Measurements from ENCODE around the gene RTBDN. TPM values are rescaled to one million over a fixed set of nuclear protein-coding genes. Genes with fewer than 3 reads are reported as not detected.

The RTBDN gene
- total and polyA plus RNA-seq, 10 of the 15 experiments (the other 5 are each of a cell fraction or from before 2014, with no cell fraction given), result 0.45 TPM; not detected in 9

GRCh38 chr19:12782174-12782423 lies 52.3 kb downstream of the RTBDN start (continued):
- TF ChIP-seq HDAC2 (IDR thresholded peaks at IDR 0.05) (no peak), KAT2A (conservative IDR thresholded peaks at IDR 0.05; ENCODE audit: control insufficient read depth, low read depth, low read length) (no peak), DPF2 (IDR thresholded peaks at IDR 0.05) (no peak), BRCA1 (IDR thresholded peaks at IDR 0.05; ENCODE audit: low read depth, low read length) (no peak), TBL1XR1 (IDR thresholded peaks at IDR 0.05; ENCODE audit: low read depth, low read length) (no peak)

DNA sequence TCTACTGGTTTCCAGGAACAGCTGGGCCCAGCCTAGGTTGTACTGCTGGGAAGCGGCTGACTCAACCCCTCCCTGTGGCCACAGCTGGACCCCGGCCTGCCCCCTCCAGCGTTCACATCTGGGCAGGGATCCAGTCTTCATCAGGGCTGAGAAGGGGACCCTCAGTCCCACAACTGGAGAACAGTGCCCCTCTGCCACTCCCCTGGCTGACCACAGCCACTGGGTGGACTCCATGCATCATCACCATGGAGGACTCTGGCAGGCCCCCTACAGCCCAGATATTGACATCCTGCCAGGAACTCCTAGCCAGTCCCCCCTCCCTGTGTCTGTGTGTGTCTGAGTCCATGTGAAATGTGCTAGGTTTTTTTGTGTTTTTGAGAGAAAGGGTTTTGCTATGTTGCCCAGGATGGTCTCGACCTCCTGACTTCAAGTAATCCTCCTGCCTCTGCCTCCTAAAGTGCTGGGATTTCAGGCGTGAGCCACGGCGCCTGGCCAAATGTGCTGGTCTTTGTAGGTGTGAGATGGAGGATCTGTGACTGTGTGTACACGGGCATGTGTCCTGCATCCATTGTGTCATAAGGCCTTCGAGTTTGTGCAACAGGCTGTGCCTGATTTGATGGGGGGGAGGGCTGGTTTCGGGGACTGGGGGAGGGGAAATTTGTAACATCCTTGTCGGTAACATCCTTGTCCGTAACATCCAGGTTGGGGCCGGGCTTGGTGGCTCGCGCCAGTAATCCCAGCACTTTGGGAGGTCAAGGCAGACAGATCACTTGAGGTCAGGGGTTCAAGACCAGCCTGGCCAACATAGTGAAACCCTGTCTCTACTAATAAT lies 55.0 kb downstream of the RTBDN start:
- H3K9me3 ChIP-seq (replicated peaks; ENCODE audit: control insufficient read depth, insufficient read depth, low read length), result no peaks in the 10 kb centered on the region
- peaks cover 9% of the 10 kb centered on the region for H3K79me2 ChIP-seq (ENCODE audit: control insufficient read depth, insufficient read depth, low read length)
- H3K27ac ChIP-seq (ENCODE audit: control insufficient read depth, insufficient read depth), result peak overlapping the region; percentile 91
- 58% methylated on average over 15 of the region's 15 CpGs for WGBS (ENCODE audit: insufficient coverage, insufficient replicate concordance, low lambda C conversion rate, missing lambda C conversion rate)
- ATAC-seq, result peak; percentile 4; the same call in 1 of the 3 replicates
- H2AFZ ChIP-seq (ENCODE audit: control insufficient read depth, low read depth, low read length), result peak overlapping the region; percentile 78; the same call in 1 of the 2 replicates
- H4K20me1 ChIP-seq (ENCODE audit: control insufficient read depth, insufficient read depth), result no peaks in the 10 kb centered on the region
- peaks cover 45% of the 10 kb centered on the region for H3K4me1 ChIP-seq (ENCODE audit: control insufficient read depth, insufficient read depth, low read length)
- ChIA-PET RAD21 (ENCODE audit: unreplicated experiment) (interaction anchor here (1.3 to 4.8 kb wide), 4 partner anchors 8 to 112 kb away, joined by 3 to 303 read pairs (median 31); partner anchors contain the start of genes GCDH and JUNB), POLR2A (interaction anchor here (1.6 to 9.3 kb wide), 3 partner anchors 9 to 21 kb away, joined by 6 to 303 read pairs (median 66); partner anchors contain the start of gene JUNB), CTCF (interaction anchor here (1.3 to 12.1 kb wide), 7 partner anchors 8 to 68 kb away, joined by 4 to 537 read pairs (median 18); partner anchors contain the start of genes JUNB, PRDX2, RNASEH2A and THSD8), SMC1A (ENCODE audit: uncharacterized antibody, unreplicated experiment) (interaction anchor here (1.0 to 8.4 kb wide), 6 partner anchors 8 to 186 kb away, joined by 3 to 240 read pairs (median 11); partner anchors contain the start of gene JUNB)
- intact Hi-C loops (cut with micrococcal nuclease; ENCODE audit: unreplicated experiment) (no loop called here), in situ Hi-C loops (cut with MboI) (no loop called here)
- BruUV-seq (replicated peaks), result no TSS peak
- H3K4me3 ChIP-seq, result peak overlapping the region; percentile 76
- no peaks in the 10 kb centered on the region for H3K36me3 ChIP-seq (ENCODE audit: control insufficient read depth in 2 of 2, insufficient read depth in 2 of 2, low read length in 1 of 2)
- DNase-seq (ENCODE audit: low read depth, low spot score), result no peak
- FAIRE-seq, result no peak
- peak overlapping the region; percentile 99 for H3K4me2 ChIP-seq (ENCODE audit: control insufficient read depth, insufficient read depth)
- H3K27me3 ChIP-seq (replicated peaks in 1 of 2; ENCODE audit: control insufficient read depth in 2 of 2, insufficient read depth in 2 of 2, low read length in 1 of 2), result no peaks in the 10 kb centered on the region
- peak overlapping the region; percentile 94 for H3K9ac ChIP-seq (ENCODE audit: control insufficient read depth, insufficient read depth, low read length)
- TF ChIP-seq MAX (IDR thresholded peaks at IDR 0.05; ENCODE audit: low read depth, low read length) (no peak), NR2F1 (conservative IDR thresholded peaks at IDR 0.05) (0 out of 2 replicates have a peak, but pooled peaks have one; percentile 16), POLR2A (IDR thresholded peaks at IDR 0.05; ENCODE audit: low read depth, low read length) (peak; percentile 58; the same call in 1 of the 2 replicates), CTCF (IDR thresholded peaks at IDR 0.05 in 2 of 3, conservative IDR thresholded peaks at IDR 0.05 in 1 of 3; ENCODE audit: control insufficient read depth in 2 of 3, extremely low read depth in 1 of 3, insufficient read depth in 1 of 3, low read depth in 3 of 3, low read length in 3 of 3) (peak in 2 of 3 experiments; percentile 18 to 30; a peak in 3 of 6 replicates), SRF (IDR thresholded peaks at IDR 0.05; ENCODE audit: low read depth in 2 of 2, low read length in 2 of 2) (no peak), EGR1 (IDR thresholded peaks at IDR 0.05; ENCODE audit: borderline replicate concordance in 1 of 2, low read depth in 2 of 2, low read length in 2 of 2) (0 out of 3 replicates have a peak, but pooled peaks of 1 of the 2 experiments have one; percentile 25), MYB (IDR thresholded peaks at IDR 0.05; ENCODE audit: borderline replicate concordance, low read depth, low read length) (no peak), LARP7 (IDR thresholded peaks at IDR 0.05) (0 out of 2 replicates have a peak, but pooled peaks have one; percentile 46), CHD4 (IDR thresholded peaks at IDR 0.05) (no peak), HDGF (IDR thresholded peaks at IDR 0.05) (peak; percentile 43; the same call in 1 of the 2 replicates), TAF1 (IDR thresholded peaks at IDR 0.05; ENCODE audit: borderline replicate concordance, low read depth, low read length) (no peak)
- TF ChIP-seq, protein P1, sequence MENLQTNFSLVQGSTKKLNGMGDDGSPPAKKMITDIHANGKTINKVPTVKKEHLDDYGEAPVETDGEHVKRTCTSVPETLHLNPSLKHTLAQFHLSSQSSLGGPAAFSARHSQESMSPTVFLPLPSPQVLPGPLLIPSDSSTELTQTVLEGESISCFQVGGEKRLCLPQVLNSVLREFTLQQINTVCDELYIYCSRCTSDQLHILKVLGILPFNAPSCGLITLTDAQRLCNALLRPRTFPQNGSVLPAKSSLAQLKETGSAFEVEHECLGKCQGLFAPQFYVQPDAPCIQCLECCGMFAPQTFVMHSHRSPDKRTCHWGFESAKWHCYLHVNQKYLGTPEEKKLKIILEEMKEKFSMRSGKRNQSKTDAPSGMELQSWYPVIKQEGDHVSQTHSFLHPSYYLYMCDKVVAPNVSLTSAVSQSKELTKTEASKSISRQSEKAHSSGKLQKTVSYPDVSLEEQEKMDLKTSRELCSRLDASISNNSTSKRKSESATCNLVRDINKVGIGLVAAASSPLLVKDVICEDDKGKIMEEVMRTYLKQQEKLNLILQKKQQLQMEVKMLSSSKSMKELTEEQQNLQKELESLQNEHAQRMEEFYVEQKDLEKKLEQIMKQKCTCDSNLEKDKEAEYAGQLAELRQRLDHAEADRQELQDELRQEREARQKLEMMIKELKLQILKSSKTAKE (IDR thresholded peaks at IDR 0.05; ENCODE audit: low read depth, poor library complexity, severe bottlenecking), result no peak
